GM12865 (cell line): ENCODE data around the gene NEMF.

Source experiments
- DNase-seq: peaks from one replicate; pipeline ENCODE4 v3.0.0; 2010; ENCODE audit warnings: low read depth
- H3K4me3 ChIP-seq: 2 replicates; pipeline ENCODE4 v1.5.1; 2011; ENCODE audit warnings: mild to moderate bottlenecking, low read depth, low read length, control low read depth
- TF ChIP-seq, protein P1 (sequence below): IDR thresholded peaks from 2 replicates; pipeline ENCODE4 v1.5.1; 2011; ENCODE audit warnings: low read length, control low read depth, low read depth, inconsistent platforms; ENCODE audit not compliant: insufficient read depth; ENCODE audit errors: missing control alignments

Gene NEMF

GRCh38 chr14:49732896-49733295, 119.7 kb downstream of the NEMF start:
- no peak overlapping the region for H3K4me3 ChIP-seq
- no peak for DNase-seq
- TF ChIP-seq, protein P1, sequence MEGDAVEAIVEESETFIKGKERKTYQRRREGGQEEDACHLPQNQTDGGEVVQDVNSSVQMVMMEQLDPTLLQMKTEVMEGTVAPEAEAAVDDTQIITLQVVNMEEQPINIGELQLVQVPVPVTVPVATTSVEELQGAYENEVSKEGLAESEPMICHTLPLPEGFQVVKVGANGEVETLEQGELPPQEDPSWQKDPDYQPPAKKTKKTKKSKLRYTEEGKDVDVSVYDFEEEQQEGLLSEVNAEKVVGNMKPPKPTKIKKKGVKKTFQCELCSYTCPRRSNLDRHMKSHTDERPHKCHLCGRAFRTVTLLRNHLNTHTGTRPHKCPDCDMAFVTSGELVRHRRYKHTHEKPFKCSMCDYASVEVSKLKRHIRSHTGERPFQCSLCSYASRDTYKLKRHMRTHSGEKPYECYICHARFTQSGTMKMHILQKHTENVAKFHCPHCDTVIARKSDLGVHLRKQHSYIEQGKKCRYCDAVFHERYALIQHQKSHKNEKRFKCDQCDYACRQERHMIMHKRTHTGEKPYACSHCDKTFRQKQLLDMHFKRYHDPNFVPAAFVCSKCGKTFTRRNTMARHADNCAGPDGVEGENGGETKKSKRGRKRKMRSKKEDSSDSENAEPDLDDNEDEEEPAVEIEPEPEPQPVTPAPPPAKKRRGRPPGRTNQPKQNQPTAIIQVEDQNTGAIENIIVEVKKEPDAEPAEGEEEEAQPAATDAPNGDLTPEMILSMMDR: no peak
